ENCODE measurements around the gene OGN.

Gene OGN

GRCh38 chr9:92341578-92341977 is 62.8 kb downstream of the OGN start:
- no peak overlapping the region for H3K4me3 ChIP-seq (replicated peaks in 1 of 2; ENCODE audit: low read depth in 2 of 2, low read length in 2 of 2)
- TF ChIP-seq CTCF (IDR thresholded peaks at IDR 0.05; ENCODE audit: low read depth, low read length), result no peak
- DNase-seq (ENCODE audit: low read depth in 2 of 2), result no peak

GRCh38 chr9:92333282-92333634 is 71.1 kb downstream of the OGN start:
- no peak for TF ChIP-seq CTCF (IDR thresholded peaks at IDR 0.05; ENCODE audit: low read depth, low read length)
- no peak overlapping the region for H3K4me3 ChIP-seq (replicated peaks in 1 of 2; ENCODE audit: low read depth in 2 of 2, low read length in 2 of 2)
- DNase-seq (ENCODE audit: low read depth in 2 of 2), result no peak
